Stimulated activated naive CD8-positive, alpha-beta T cell treated with anti-CD3 and anti-CD28 coated beads, Interleukin-15, amount 100 ng/mL, for 72 hours (primary cell): ENCODE data around the gene ATP8B1.

Experiments used
- ATAC-seq: fragments of 150-1000 bp; cut with Tn5 transposase; 2 replicates; pipeline ENCODE4 v1.10.0; 2021; ENCODE audit warnings: mild to moderate bottlenecking, moderate library complexity
- DNase-seq, 2 donors: peaks; one replicate each; pipeline ENCODE4 v3.0.0; 2021 to 2022
- H3K27ac Mint-ChIP-seq, 2 donors: one replicate each; pipeline ENCODE4 v1.8.0; 2022; ENCODE audit warnings: mild to moderate bottlenecking in 2 of 2, mixed read lengths in 2 of 2, moderate library complexity in 2 of 2
- H3K27me3 Mint-ChIP-seq: one replicate; pipeline ENCODE4 v1.8.0; 2022; ENCODE audit warnings: mixed read lengths
- H3K4me1 Mint-ChIP-seq: one replicate; pipeline ENCODE4 v1.8.0; 2022; ENCODE audit warnings: mild to moderate bottlenecking, mixed read lengths
- H3K4me3 Mint-ChIP-seq, 2 donors: one replicate each; pipeline ENCODE4 v1.8.0; 2022; ENCODE audit warnings: mild to moderate bottlenecking in 2 of 2, mixed read lengths in 2 of 2, moderate library complexity in 1 of 2
- H3K9me3 Mint-ChIP-seq, 2 donors: one replicate each; pipeline ENCODE4 v1.8.0; 2022; ENCODE audit warnings: mixed read lengths in 2 of 2

ATP8B1 gene

DNA sequence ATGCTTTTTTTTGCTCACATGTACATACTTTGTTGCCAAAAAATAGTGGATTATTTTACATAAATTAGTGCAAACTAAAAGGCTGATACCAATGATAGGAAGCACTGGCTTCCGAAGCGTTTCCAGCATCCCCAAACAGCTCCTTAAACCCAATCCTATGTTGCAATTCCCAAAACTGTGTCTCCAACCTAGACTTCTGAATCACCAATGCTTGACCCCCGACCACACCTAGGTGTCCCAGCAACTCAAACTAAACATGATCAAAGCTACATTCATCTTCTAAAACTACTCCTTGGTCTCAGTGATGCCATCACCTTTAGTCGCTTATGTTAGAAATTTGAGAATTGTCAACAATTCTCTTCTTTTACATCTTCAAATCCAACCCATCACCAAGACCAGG lies 13.4 kb downstream of the ATP8B1 start:
- H3K27me3 Mint-ChIP-seq: peaks cover 19% of the 10 kb centered on the region
- H3K27ac Mint-ChIP-seq: no peak overlapping the region
- no peak overlapping the region for H3K4me3 Mint-ChIP-seq
- ATAC-seq (no peak), DNase-seq (no peak)
- H3K4me1 Mint-ChIP-seq: peaks cover 8% of the 10 kb centered on the region
- no peaks in the 10 kb centered on the region for H3K9me3 Mint-ChIP-seq

DNA sequence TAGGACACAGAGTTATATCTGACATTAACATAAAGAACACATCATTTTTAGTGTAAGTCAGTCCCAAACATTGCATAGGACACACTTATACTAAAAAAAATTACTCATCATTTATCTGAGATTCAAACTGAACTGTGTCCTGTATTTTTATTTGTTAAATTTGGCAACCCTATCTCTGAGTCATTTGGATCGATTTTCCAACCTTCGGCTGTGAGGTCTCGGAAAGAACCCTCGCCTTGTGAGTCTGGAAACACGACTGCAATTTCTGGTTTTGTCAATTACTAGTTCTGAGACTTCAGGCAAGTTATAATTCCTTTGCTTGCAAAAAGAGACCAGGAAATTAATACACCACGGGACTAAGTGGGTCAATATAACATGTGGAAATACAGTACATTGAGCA lies 14.0 kb downstream of the ATP8B1 start:
- no peaks in the 10 kb centered on the region for H3K9me3 Mint-ChIP-seq
- H3K27me3 Mint-ChIP-seq: peaks cover 13% of the 10 kb centered on the region
- ATAC-seq: no peak
- DNase-seq: no peak
- H3K4me1 Mint-ChIP-seq: peaks cover 14% of the 10 kb centered on the region
- no peak overlapping the region for H3K27ac Mint-ChIP-seq
- H3K4me3 Mint-ChIP-seq: no peak overlapping the region

DNA sequence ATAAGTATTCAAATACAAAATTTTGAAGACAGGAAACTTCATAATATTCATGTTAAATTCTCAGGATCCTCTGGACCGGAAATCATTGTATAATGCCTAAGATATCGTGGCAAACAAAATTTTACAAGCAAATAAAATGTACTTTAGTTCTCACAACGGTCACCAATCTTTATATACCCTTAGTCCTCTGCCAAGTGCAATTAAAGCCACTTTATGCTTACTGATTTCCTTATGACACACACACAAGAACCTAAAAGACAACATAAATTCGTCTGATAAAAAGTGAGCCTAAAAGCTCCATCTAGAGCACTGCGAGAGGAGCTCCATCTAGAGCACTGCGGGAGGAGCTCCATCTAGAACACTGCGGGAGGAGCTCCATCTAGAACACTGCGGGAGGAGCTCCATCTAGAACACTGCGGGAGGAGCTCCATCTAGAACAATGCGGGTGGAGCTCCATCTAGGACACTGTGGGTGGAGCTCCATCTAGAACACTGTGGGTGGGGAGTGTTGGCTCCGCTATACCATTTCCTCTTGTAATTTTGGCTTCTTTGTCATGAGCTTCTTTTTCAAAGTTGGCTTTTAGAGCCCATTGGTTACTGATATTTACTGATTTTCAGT lies 15.9 kb downstream of the ATP8B1 start:
- Mint-ChIP-seq H3K27ac (no peak overlapping the region), H3K9me3 (no peaks in the 10 kb centered on the region), H3K27me3 (no peaks in the 10 kb centered on the region), H3K4me3 (no peak overlapping the region), H3K4me1 (peaks cover 11% of the 10 kb centered on the region)
- no peak for DNase-seq
- no peak for ATAC-seq

DNA sequence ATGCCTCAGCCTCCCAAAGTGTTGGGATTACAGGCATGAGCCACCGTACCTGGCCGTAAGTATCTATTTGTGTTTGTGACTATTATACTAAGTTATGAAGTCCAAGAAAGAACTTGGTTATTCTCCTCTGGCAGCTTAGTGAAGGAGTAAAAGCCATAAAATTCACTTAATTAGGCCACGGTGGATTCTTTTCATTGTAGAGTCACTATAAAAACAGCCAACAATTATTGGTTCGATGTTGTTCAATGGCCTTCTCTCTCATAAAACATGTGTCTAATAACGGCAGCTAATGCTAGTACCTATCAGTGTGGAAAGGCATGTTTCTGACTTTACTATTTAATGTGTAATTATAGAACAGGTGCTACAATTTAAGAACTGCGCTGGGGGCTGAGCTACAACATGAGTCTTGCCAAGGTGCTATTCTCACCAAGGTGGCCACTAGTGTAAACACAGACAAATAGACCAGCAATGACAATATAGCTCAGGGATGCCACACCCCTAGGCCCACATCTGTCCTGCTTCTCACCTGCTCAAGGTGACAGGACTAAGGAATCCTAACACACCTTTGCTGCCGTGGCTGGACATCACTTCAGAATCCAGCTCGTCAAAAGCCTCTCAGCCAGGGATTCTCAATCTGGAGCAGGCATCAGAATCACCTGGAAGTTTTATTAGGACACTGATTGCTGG lies 17.2 kb downstream of the ATP8B1 start:
- H3K27ac Mint-ChIP-seq: no peak overlapping the region
- no peak overlapping the region for H3K4me3 Mint-ChIP-seq
- no peaks in the 10 kb centered on the region for H3K9me3 Mint-ChIP-seq
- no peak for ATAC-seq
- no peaks in the 10 kb centered on the region for H3K27me3 Mint-ChIP-seq
- H3K4me1 Mint-ChIP-seq: peaks cover 14% of the 10 kb centered on the region
- DNase-seq: no peak

DNA sequence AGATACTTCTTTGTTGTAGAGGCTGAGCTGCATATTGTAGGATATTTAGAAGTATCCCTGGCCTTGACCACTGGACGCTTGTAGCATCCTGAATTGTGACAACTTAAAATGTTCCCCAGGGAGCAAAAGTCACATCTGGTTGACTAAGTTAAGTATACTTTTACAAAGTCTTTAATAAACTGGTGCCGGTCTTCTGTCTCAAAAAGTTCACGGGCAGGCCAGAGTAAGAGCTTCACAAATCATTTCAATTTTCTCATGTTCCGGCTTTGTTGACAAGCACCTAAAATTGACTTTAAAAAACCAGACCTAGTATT lies 18.4 kb downstream of the ATP8B1 start:
- DNase-seq (no peak), ATAC-seq (no peak)
- peaks cover 25% of the 10 kb centered on the region for H3K4me1 Mint-ChIP-seq
- no peaks in the 10 kb centered on the region for H3K9me3 Mint-ChIP-seq
- no peak overlapping the region for H3K27ac Mint-ChIP-seq
- no peak overlapping the region for H3K4me3 Mint-ChIP-seq
- no peaks in the 10 kb centered on the region for H3K27me3 Mint-ChIP-seq

DNA sequence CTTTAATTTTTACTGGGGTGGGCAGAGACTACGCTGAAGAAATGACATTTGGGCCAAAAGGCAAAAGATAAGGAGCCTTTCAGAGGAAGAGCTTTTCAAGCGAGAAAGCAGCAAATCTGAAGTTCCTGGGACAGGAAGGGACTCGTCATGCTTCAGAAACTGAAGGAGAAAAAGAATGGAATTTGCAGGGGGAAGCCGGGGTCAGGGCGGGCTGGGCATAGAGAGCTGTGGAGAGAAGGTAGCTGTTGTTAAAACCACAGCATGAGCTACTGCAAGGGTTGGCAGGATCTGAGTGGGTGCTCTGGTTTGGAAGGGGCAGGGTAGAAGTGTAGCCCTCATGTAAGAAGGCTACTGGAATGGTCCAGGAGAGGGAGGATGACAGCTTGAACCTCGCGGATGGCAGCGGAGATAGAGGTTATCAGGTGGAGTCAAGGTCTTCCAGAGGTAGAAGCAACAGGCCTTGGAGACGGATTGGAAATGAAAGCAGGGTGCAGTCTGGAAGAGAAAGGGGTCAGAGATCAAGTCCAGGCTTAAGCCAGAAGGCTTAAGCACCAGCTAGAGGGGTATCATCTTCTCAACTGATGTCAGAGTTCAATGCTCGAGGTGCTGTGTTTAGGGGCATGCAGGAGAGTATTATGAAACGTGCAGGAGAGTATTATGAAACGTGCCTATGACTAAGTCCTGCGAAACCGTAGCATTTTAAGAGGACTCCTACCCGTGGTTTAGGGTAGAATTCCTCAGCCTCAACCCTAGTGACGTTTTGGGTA lies 18.9 kb downstream of the ATP8B1 start:
- ATAC-seq: peak; percentile 56
- DNase-seq: no peak
- H3K27me3 Mint-ChIP-seq: no peaks in the 10 kb centered on the region
- H3K4me3 Mint-ChIP-seq: no peak overlapping the region
- H3K4me1 Mint-ChIP-seq: peaks cover 27% of the 10 kb centered on the region
- H3K27ac Mint-ChIP-seq: no peak overlapping the region
- H3K9me3 Mint-ChIP-seq: no peaks in the 10 kb centered on the region

DNA sequence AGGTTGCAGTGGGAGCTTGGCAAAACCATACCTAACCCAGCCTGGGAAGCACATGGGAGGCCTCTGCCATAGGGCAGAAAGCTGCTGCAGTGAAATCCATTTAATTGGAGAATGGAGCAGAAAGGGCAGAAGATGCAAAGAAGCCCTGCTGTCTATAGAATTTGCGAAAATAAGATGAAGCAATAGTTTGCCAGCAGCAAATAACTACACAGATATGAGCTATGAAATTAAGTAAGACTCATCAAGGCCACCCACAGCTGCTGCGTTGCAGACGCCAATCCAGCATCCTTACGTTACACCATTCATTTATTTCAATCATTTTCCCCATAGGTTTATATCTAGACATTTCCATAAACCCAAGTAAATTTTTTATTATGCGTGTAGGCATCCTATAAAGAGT lies 21.1 kb downstream of the ATP8B1 start:
- H3K27ac Mint-ChIP-seq: no peak overlapping the region
- H3K27me3 Mint-ChIP-seq: no peaks in the 10 kb centered on the region
- no peak for DNase-seq
- no peaks in the 10 kb centered on the region for H3K9me3 Mint-ChIP-seq
- no peak overlapping the region for H3K4me3 Mint-ChIP-seq
- H3K4me1 Mint-ChIP-seq: peaks cover 28% of the 10 kb centered on the region
- ATAC-seq: no peak

DNA sequence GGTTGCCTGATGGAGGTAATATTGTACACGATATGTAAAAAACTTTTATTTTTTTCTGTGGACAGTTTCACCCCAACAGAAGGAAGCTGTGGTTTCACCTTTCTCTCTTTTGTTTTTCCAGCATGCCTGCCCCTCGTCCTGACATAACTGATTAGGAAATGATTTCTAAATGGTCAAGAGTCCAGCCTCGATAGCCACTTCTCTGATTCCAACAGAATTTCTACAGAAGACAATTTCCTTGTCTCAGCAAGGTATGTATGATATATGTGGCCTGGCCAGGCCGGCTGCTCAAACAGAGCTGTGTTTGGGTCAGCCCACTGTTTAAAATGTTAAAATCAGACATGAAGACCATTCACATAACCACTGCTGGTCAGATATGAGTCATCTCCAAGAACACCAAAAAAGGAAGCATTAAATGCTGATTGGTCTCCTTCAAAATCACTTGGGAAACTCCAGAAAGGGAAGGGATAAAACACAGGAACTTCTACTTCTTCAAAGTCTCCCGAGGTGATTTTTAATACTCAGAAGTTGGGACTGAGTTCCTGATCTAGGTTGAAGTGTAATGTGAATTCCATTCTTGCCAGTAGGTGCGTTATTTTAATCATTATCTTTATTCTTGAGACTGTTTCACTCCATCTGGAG lies 22.3 kb downstream of the ATP8B1 start:
- Mint-ChIP-seq H3K4me3 (peak overlapping the region in 1 of 2 donors; percentile 13), H3K9me3 (no peaks in the 10 kb centered on the region), H3K27ac (no peak overlapping the region), H3K4me1 (peaks cover 40% of the 10 kb centered on the region), H3K27me3 (no peaks in the 10 kb centered on the region)
- no peak for ATAC-seq
- no peak for DNase-seq

DNA sequence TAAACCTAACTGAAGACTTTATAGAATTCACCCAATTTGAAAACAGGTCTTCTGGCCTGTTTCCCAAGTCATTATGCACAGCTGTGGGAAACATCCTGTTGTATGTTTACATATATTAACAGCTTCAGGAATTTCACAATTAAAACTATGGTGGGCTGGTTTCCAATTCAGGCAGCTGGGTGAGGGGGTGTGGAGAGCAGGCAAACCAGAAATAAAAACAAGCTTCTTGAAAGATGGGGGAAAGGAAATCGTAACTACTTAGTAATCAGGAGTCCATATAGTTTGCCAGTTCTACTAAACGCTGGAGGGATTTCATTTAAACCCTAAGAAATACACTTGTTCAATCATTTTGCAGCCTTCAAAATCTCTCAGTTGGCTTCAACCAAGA lies 22.8 kb downstream of the ATP8B1 start:
- Mint-ChIP-seq H3K4me3 (peak overlapping the region in 1 of 2 donors; percentile 29), H3K27ac (peak overlapping the region in 1 of 2 donors; percentile 49), H3K4me1 (peaks cover 45% of the 10 kb centered on the region), H3K27me3 (no peaks in the 10 kb centered on the region), H3K9me3 (no peaks in the 10 kb centered on the region)
- no peak for ATAC-seq
- no peak for DNase-seq

DNA sequence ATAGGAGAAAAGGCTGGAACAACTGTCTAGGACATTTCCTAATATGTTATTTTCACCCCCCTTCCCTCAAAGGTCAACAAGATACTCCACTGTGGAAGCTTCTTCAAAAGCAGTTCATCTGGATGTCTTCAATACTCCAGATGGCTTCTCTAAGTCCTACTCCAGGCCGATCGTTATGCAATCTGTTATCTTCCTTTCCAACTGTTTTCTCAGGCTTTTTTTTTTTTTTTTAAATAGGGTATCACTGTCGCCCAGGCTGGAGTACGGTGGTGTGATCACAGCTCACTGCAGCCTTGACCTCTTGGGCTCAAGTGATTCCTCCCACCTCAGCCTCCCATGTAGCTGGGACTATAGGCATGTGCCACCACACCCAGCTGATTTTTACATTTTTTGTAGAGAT lies 26.3 kb downstream of the ATP8B1 start:
- H3K27me3 Mint-ChIP-seq: peaks cover 8% of the 10 kb centered on the region
- no peak for ATAC-seq
- DNase-seq: no peak
- peak overlapping the region in 1 of 2 donors; percentile 24 for H3K27ac Mint-ChIP-seq
- peaks cover 46% of the 10 kb centered on the region for H3K4me1 Mint-ChIP-seq
- H3K4me3 Mint-ChIP-seq: no peak overlapping the region
- peaks cover 0 to 5% of the 10 kb centered on the region in 2 donors for H3K9me3 Mint-ChIP-seq

DNA sequence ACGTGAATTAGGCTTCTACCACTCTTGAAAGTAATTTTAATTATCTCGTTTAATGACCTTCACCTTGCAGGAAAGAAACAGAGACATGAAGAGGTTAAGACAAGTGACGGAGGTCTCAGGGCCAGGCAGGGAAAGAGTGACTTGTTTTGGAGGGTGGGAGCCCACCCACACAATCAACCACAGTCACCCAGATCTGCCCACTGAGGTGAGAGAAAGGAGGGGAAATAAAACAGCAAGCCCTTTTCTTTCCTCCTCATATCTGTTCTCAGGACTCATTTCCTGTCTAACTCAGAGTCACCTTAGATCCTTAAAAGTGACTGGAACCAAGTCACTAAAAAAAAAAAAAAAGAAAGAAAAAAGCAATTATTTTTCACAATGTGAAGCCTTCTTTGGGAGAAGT lies 26.8 kb downstream of the ATP8B1 start:
- Mint-ChIP-seq H3K27ac (no peak overlapping the region), H3K27me3 (peaks cover 8% of the 10 kb centered on the region), H3K9me3 (peaks cover 0 to 5% of the 10 kb centered on the region in 2 donors), H3K4me3 (peak overlapping the region; percentile 1 to 39), H3K4me1 (peaks cover 46% of the 10 kb centered on the region)
- DNase-seq (peak; percentile 34 to 43), ATAC-seq (peak; percentile 81)

DNA sequence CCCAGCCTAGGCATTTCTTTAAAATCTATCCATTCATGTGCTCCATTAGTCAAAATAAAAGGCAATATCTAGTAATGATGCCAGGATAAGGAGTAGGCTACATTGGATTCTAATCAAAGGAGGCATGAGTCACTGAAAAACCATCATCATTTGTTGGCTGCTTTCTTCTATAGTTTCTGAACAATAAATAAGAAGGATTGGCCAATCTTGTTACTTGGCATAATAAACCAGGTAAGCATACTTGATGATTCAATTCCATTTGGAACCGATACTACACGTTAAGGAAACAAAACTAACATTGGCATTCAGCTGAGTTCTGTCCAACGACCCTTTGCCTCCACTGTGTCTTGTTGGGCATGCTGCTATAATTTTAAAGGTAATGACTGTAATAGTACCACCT lies 27.2 kb downstream of the ATP8B1 start:
- peak overlapping the region; percentile 1 to 39 for H3K4me3 Mint-ChIP-seq
- H3K27ac Mint-ChIP-seq: no peak overlapping the region
- peaks cover 0 to 5% of the 10 kb centered on the region in 2 donors for H3K9me3 Mint-ChIP-seq
- peaks cover 8% of the 10 kb centered on the region for H3K27me3 Mint-ChIP-seq
- DNase-seq (no peak), ATAC-seq (peak; percentile 56)
- peaks cover 44% of the 10 kb centered on the region for H3K4me1 Mint-ChIP-seq

DNA sequence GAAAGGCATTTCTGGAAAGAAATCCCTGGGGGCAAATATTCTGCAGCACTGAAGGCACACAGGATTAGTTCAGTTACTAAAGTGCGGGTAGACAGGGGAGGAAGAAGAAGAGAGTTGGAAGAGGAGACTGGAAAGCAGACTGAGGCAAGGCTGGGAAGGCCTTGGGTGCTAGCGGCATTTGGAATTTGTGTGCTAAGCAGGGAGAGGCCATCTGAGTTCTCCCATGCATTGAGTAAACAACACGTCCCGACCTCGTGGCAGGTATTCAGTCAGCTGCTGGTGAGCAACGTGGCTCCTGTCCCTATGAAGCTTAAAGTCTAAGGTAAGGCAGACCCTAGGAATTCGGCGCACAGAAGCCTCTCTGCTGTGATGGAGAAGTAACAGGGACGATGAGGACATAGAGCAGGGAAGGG lies 30.7 kb downstream of the ATP8B1 start:
- Mint-ChIP-seq H3K4me1 (peaks cover 31% of the 10 kb centered on the region), H3K27me3 (peaks cover 8% of the 10 kb centered on the region), H3K9me3 (peaks cover 0 to 5% of the 10 kb centered on the region in 2 donors), H3K4me3 (no peak overlapping the region), H3K27ac (no peak overlapping the region)
- DNase-seq: no peak
- no peak for ATAC-seq

DNA sequence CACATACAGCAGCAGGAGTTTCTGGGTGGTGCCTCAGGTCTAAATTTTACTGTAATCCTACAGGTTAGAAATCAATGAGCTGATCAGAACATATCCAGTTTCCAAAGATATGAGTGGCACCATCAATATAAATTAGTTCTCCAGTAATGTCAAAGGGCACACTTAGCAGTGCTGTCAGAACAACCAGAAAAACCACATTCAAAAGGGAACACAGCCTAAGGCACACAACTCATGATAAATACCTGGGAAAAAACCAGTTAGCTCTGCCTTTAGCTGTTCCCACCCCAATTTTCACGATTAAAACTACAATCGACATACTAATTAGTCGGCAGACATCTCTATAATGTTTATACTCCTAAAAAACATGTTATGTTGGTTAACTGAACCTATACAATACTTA lies 31.5 kb downstream of the ATP8B1 start:
- Mint-ChIP-seq H3K27me3 (peaks cover 8% of the 10 kb centered on the region), H3K9me3 (peaks cover 0 to 5% of the 10 kb centered on the region in 2 donors), H3K4me1 (peaks cover 25% of the 10 kb centered on the region), H3K27ac (no peak overlapping the region), H3K4me3 (no peak overlapping the region)
- ATAC-seq: no peak
- no peak for DNase-seq

DNA sequence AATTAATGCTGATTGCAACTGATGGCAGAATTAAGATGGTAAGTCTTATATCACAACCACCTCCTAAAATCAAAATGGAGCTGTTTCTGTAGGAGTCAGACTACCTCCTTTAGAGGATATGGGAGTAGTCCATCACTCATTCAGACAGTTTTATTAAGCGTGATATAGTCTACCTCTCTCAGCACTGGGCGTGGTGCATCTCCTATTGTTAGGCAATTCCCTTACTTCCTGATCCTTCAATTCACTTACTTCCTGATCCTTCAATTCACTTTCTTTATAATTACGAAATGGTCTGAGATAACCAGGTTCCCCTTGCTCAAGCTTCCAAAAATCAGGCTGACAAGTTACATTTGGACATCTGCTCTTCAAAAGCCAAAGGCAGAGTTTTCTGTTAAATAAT lies 31.9 kb downstream of the ATP8B1 start:
- Mint-ChIP-seq H3K27ac (no peak overlapping the region), H3K27me3 (peaks cover 8% of the 10 kb centered on the region), H3K4me1 (peaks cover 21% of the 10 kb centered on the region), H3K4me3 (no peak overlapping the region), H3K9me3 (peaks cover 0 to 5% of the 10 kb centered on the region in 2 donors)
- DNase-seq: no peak
- no peak for ATAC-seq
